IPS-18c (cell line): ENCODE data around the gene TDRD3.
"Not testable (repeated sequence)": the region's sequence is repeated elsewhere in the genome, so short reads cannot be mapped to it uniquely, and the experiment has no call there.

Experiments used
- H3K4me3 ChIP-seq: 2 replicates; pipeline ENCODE4 v1.7.0; 2013; ENCODE audit warnings: low read depth, mild to moderate bottlenecking, low read length, moderate library complexity; ENCODE audit not compliant: insufficient read depth
- H3K9me3 ChIP-seq: one replicate; pipeline ENCODE4 v1.6.1; 2013; ENCODE audit warnings: mild to moderate bottlenecking, low read length, moderate library complexity; ENCODE audit not compliant: control insufficient read depth, insufficient read depth

Gene TDRD3

GRCh38 chr13:60396783-60397703 is at the start of gene TDRD3:
TDRD3 (plus strand) TSS chr13:60397220; CDS start chr13:60397365, 145 bp downstream.
- Histone ChIP-seq H3K9me3 (no peaks in the 10 kb centered on the region), H3K4me3 (peak within 1 kb of the TSS; percentile 89)

- Histone ChIP-seq H3K4me3 (no peak overlapping the region), H3K9me3 (no peaks in the 10 kb centered on the region)
Measured at GRCh38 chr13:60347690-60348089, 49.3 kb upstream of the TDRD3 start.

- no peak overlapping the region for H3K4me3 ChIP-seq
- H3K9me3 ChIP-seq = no peaks in the 10 kb centered on the region
Measured at GRCh38 chr13:60348097-60348496, 48.9 kb upstream of the TDRD3 start.

GRCh38 chr13:60351326-60351725 is 45.7 kb upstream of the TDRD3 start:
- no peaks in the 10 kb centered on the region for H3K9me3 ChIP-seq

GRCh38 chr13:60351855-60352615 is 45.0 kb upstream of the TDRD3 start:
- Histone ChIP-seq H3K4me3 (no peak overlapping the region), H3K9me3 (no peaks in the 10 kb centered on the region)

More at GRCh38 chr13:60351326-60351725, 45.7 kb upstream of the TDRD3 start:
- H3K4me3 ChIP-seq = no peak overlapping the region

GRCh38 chr13:60352644-60353043 is 44.4 kb upstream of the TDRD3 start:
- no peak overlapping the region for H3K4me3 ChIP-seq
- H3K9me3 ChIP-seq = no peaks in the 10 kb centered on the region

GRCh38 chr13:60355056-60355455 is 42.0 kb upstream of the TDRD3 start:
- no peak overlapping the region for H3K4me3 ChIP-seq
- no peaks in the 10 kb centered on the region for H3K9me3 ChIP-seq

- Histone ChIP-seq H3K9me3 (no peaks in the 10 kb centered on the region), H3K4me3 (no peak overlapping the region)
Measured at GRCh38 chr13:60356970-60357369, 40.0 kb upstream of the TDRD3 start.

- Histone ChIP-seq H3K9me3 (no peaks in the 10 kb centered on the region), H3K4me3 (no peak overlapping the region)
Measured at GRCh38 chr13:60358453-60358852, 38.6 kb upstream of the TDRD3 start.

- Histone ChIP-seq H3K4me3 (no peak overlapping the region), H3K9me3 (no peaks in the 10 kb centered on the region)
Measured at GRCh38 chr13:60363288-60363687, 33.7 kb upstream of the TDRD3 start.

GRCh38 chr13:60369242-60369641 is 27.8 kb upstream of the TDRD3 start:
- no peak overlapping the region for H3K4me3 ChIP-seq
- H3K9me3 ChIP-seq = no peaks in the 10 kb centered on the region

GRCh38 chr13:60370343-60370742 is 26.7 kb upstream of the TDRD3 start:
- H3K4me3 ChIP-seq = no peak overlapping the region

GRCh38 chr13:60372141-60372540 is 24.9 kb upstream of the TDRD3 start:
- H3K9me3 ChIP-seq = no peaks in the 10 kb centered on the region
- no peak overlapping the region for H3K4me3 ChIP-seq

More at GRCh38 chr13:60370343-60370742, 26.7 kb upstream of the TDRD3 start:
- H3K9me3 ChIP-seq = no peaks in the 10 kb centered on the region

GRCh38 chr13:60379282-60379681 is 17.7 kb upstream of the TDRD3 start:
- not testable (repeated sequence) for H3K4me3 ChIP-seq, H3K9me3 ChIP-seq

GRCh38 chr13:60379837-60380565 is 17.0 kb upstream of the TDRD3 start:
- no peaks in the 10 kb centered on the region for H3K9me3 ChIP-seq
- H3K4me3 ChIP-seq = no peak overlapping the region

- no peaks in the 10 kb centered on the region for H3K9me3 ChIP-seq
- H3K4me3 ChIP-seq = no peak overlapping the region
Measured at GRCh38 chr13:60384911-60385310, 12.1 kb upstream of the TDRD3 start.

- Histone ChIP-seq H3K9me3 (no peaks in the 10 kb centered on the region), H3K4me3 (no peak overlapping the region)
Measured at GRCh38 chr13:60386250-60386649, 10.8 kb upstream of the TDRD3 start.
